ENCODE results near the gene ZNF474. TPM values are rescaled to one million over a fixed set of nuclear protein-coding genes. Genes with fewer than 3 reads are reported as not detected.

ZNF474 gene
- total RNA-seq, 4 donors from 2014 or later: 1.0 to 2.0 (median 1.4) TPM; not detected in 1

- Histone ChIP-seq H3K4me1 (no peaks in the 10 kb centered on the region), H3K4me3 (no peak overlapping the region), H3K27ac (no peak overlapping the region), H3K9me3 (no peaks in the 10 kb centered on the region), H3K36me3 (no peaks in the 10 kb centered on the region), H3K27me3 (no peaks in the 10 kb centered on the region)
- TF ChIP-seq POLR2A (IDR thresholded peaks at IDR 0.05) (no peak), CTCF (IDR thresholded peaks at IDR 0.05) (peak in 1 of 2 donors; percentile 48)
- WGBS: 28% methylated on average over 3 of the region's 3 CpGs
- no peak for DNase-seq (ENCODE audit: low spot score in 2 of 2)
Observed at GRCh38 chr5:122195802-122196394, 66.6 kb downstream of the ZNF474 start.

DNA sequence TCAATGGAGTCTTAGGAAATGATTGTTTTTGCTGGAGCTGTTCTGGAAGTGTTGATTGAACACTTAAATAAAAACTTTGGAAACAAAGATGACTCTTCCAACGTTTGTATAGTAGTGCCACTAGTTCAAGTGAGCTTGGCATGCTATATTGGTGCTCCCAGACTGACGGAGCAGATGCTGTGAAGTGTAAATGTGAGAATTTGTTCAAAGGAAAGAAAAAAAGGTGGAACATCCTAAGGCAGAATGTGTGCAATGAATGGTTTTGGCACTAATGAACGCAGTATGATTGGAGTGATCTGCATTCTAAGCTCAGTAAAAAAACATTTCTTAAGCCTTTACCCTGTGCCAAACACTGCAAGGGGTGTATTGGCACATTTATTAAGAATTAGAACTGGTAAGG lies 69.8 kb downstream of the ZNF474 start:
- TF ChIP-seq POLR2AphosphoS5 (IDR thresholded peaks at IDR 0.05) (no peak), CTCF (IDR thresholded peaks at IDR 0.05) (no peak), POLR2A (IDR thresholded peaks at IDR 0.05) (no peak), EP300 (IDR thresholded peaks at IDR 0.05) (no peak)
- H3K36me3 ChIP-seq: no peaks in the 10 kb centered on the region
- WGBS: 45% methylated on average over 3 of the region's 3 CpGs
- DNase-seq (ENCODE audit: low spot score in 2 of 2): no peak
- no peaks in the 10 kb centered on the region for H3K27me3 ChIP-seq
- no peak overlapping the region for H3K4me3 ChIP-seq
- H3K4me1 ChIP-seq: no peaks in the 10 kb centered on the region
- no peak overlapping the region for H3K27ac ChIP-seq
- no peaks in the 10 kb centered on the region for H3K9me3 ChIP-seq

- Histone ChIP-seq H3K4me1 (no peaks in the 10 kb centered on the region), H3K36me3 (no peaks in the 10 kb centered on the region), H3K4me3 (no peak overlapping the region), H3K27me3 (no peaks in the 10 kb centered on the region), H3K9me3 (no peaks in the 10 kb centered on the region), H3K27ac (no peak overlapping the region)
- DNase-seq (ENCODE audit: low spot score in 2 of 2): no peak
- TF ChIP-seq EP300 (IDR thresholded peaks at IDR 0.05) (no peak), POLR2AphosphoS5 (IDR thresholded peaks at IDR 0.05) (no peak), POLR2A (IDR thresholded peaks at IDR 0.05) (no peak), CTCF (IDR thresholded peaks at IDR 0.05) (no peak)
Observed at GRCh38 chr5:122200450-122200849, 71.1 kb downstream of the ZNF474 start.

GRCh38 chr5:122200865-122201264 lies 71.5 kb downstream of the ZNF474 start:
- WGBS: 81% methylated on average over 3 of the region's 3 CpGs
- DNase-seq (ENCODE audit: low spot score in 2 of 2): no peak
- Histone ChIP-seq H3K36me3 (no peaks in the 10 kb centered on the region), H3K27me3 (no peaks in the 10 kb centered on the region), H3K4me1 (no peaks in the 10 kb centered on the region), H3K27ac (no peak overlapping the region), H3K9me3 (no peaks in the 10 kb centered on the region), H3K4me3 (no peak overlapping the region)
- TF ChIP-seq POLR2A (IDR thresholded peaks at IDR 0.05) (no peak), CTCF (IDR thresholded peaks at IDR 0.05) (no peak), POLR2AphosphoS5 (IDR thresholded peaks at IDR 0.05) (no peak), EP300 (IDR thresholded peaks at IDR 0.05) (no peak)

DNA sequence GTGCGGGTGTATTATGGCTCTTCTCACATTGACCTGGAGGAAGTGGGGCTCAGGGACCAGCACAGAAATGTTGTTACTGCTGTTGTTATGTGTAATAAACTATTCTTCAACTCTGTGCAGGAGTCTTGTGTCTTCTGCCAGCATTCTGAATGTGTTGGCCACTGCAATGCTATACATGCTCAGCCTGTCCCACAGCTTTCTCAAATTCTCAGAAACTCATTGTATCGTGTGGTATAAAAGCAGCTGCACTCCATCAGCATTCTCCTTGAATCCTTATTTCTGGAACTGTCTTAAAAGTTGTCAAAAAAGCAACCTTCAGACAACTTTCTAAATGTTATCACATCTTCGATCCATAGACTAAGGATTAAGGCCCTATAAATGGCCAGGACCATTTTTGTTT lies 72.0 kb downstream of the ZNF474 start:
- Histone ChIP-seq H3K27ac (no peak overlapping the region), H3K36me3 (no peaks in the 10 kb centered on the region), H3K4me3 (no peak overlapping the region), H3K27me3 (no peaks in the 10 kb centered on the region), H3K9me3 (no peaks in the 10 kb centered on the region), H3K4me1 (no peaks in the 10 kb centered on the region)
- TF ChIP-seq POLR2A (IDR thresholded peaks at IDR 0.05) (no peak), POLR2AphosphoS5 (IDR thresholded peaks at IDR 0.05) (no peak), EP300 (IDR thresholded peaks at IDR 0.05) (no peak), CTCF (IDR thresholded peaks at IDR 0.05) (no peak)
- DNase-seq (ENCODE audit: low spot score in 2 of 2): no peak
- 89% methylated on average over 3 of the region's 3 CpGs for WGBS
